GM12878 (cell line): ENCODE results near the gene CXADR. TPM values are rescaled to one million over a fixed set of nuclear protein-coding genes. Genes with fewer than 3 reads are reported as not detected.

Experiments used
- ASH2L ChIP-seq: fragments of 300-600, 200-600 bp; sonication (generic); IDR thresholded peaks from 2 replicates; pipeline ENCODE4 v1.6.1; 2017; ENCODE audit warnings: low read depth, mild to moderate bottlenecking, borderline replicate concordance
- ATF2 ChIP-seq: IDR thresholded peaks from 2 replicates; pipeline ENCODE4 v1.6.1; 2012; ENCODE audit warnings: low read length, inconsistent platforms
- BACH1 ChIP-seq: fragments of 450-650 bp; IDR thresholded peaks from 2 replicates; pipeline ENCODE4 v1.6.1; 2017; ENCODE audit warnings: mild to moderate bottlenecking, borderline replicate concordance
- BMI1 ChIP-seq: fragments of 450-650 bp; IDR thresholded peaks from 2 replicates; pipeline ENCODE4 v1.6.1; 2016; ENCODE audit warnings: mild to moderate bottlenecking, moderate library complexity, borderline replicate concordance
- CTCF ChIP-seq, 3 experiments: IDR thresholded peaks in 2 of 3; conservative IDR thresholded peaks in 1 of 3; 2 replicates each; pipeline ENCODE4 v1.5.1; 2011; ENCODE audit warnings: low read depth in 3 of 3, low read length in 3 of 3, mild to moderate bottlenecking in 3 of 3, control low read depth in 2 of 3, moderate library complexity in 2 of 3, inconsistent platforms in 1 of 3, mixed read lengths in 1 of 3; ENCODE audit not compliant: control insufficient read depth in 2 of 3, insufficient read depth in 1 of 3; ENCODE audit errors: extremely low read depth in 1 of 3
- ETV6 ChIP-seq, 2 experiments: fragments of 450-650 bp in 1 of 2; IDR thresholded peaks in 1 of 2; conservative IDR thresholded peaks in 1 of 2; 2 replicates each; pipeline ENCODE4 v1.6.1; 2014; ENCODE audit warnings: antibody characterized with exemption in 1 of 2, borderline replicate concordance in 1 of 2, low read depth in 1 of 2, mild to moderate bottlenecking in 1 of 2, moderate library complexity in 1 of 2
- FOXK2 ChIP-seq: fragments of 450-650 bp; IDR thresholded peaks from 2 replicates; pipeline ENCODE4 v1.6.1; 2017; ENCODE audit warnings: mild to moderate bottlenecking, moderate library complexity
- GATAD2B ChIP-seq: fragments of 450-650 bp; conservative IDR thresholded peaks from 2 replicates; pipeline ENCODE4 v1.6.1; 2017; ENCODE audit warnings: low read depth, mild to moderate bottlenecking, moderate library complexity
- IKZF2 ChIP-seq, 2 experiments: fragments of 450-650 bp; IDR thresholded peaks; 2 replicates each; pipeline ENCODE4 v1.6.1; 2017; ENCODE audit warnings: mild to moderate bottlenecking in 2 of 2, moderate library complexity in 2 of 2
- IRF3 ChIP-seq: fragments of 450-650 bp; IDR thresholded peaks from 2 replicates; pipeline ENCODE4 v1.6.1; 2014; ENCODE audit warnings: mild to moderate bottlenecking
- MTA2 ChIP-seq: fragments of 450-650 bp; IDR thresholded peaks from 2 replicates; pipeline ENCODE4 v1.6.1; 2016; ENCODE audit warnings: low read depth, mild to moderate bottlenecking, moderate library complexity
- NBN ChIP-seq: fragments of 450-650 bp; IDR thresholded peaks from 2 replicates; pipeline ENCODE4 v1.6.1; 2016
- NFXL1 ChIP-seq: fragments of 450-650 bp; IDR thresholded peaks from 2 replicates; pipeline ENCODE4 v1.6.1; 2017; ENCODE audit warnings: antibody characterized with exemption, mild to moderate bottlenecking, borderline replicate concordance
- NR2C2 ChIP-seq: IDR thresholded peaks from 2 replicates; pipeline ENCODE4 v1.6.1; 2011; ENCODE audit warnings: borderline replicate concordance, low read depth; ENCODE audit not compliant: control insufficient read depth, insufficient read length
- PAX5 ChIP-seq: IDR thresholded peaks from 2 replicates; pipeline ENCODE4 v1.6.1; 2011; ENCODE audit warnings: low read depth, low read length, borderline replicate concordance
- PML ChIP-seq: IDR thresholded peaks from 2 replicates; pipeline ENCODE4 v1.6.1; 2012; ENCODE audit warnings: low read length, inconsistent platforms
- PRDM15 ChIP-seq: fragments of 450-650 bp; formaldehyde crosslinking; IDR thresholded peaks from 2 replicates; pipeline ENCODE4 v1.4.0; 2020; ENCODE audit warnings: mild to moderate bottlenecking, moderate library complexity
- RAD21 ChIP-seq: IDR thresholded peaks from 2 replicates; pipeline ENCODE4 v1.6.1; 2011; ENCODE audit warnings: mild to moderate bottlenecking, low read depth, low read length, moderate library complexity; ENCODE audit not compliant: insufficient read depth
- RUNX3 ChIP-seq: IDR thresholded peaks from 2 replicates; pipeline ENCODE4 v1.6.1; 2012; ENCODE audit warnings: low read length, inconsistent platforms
- SPI1 ChIP-seq: IDR thresholded peaks from 2 replicates; pipeline ENCODE4 v1.6.1; 2011; ENCODE audit warnings: low read depth, mild to moderate bottlenecking, low read length, moderate library complexity, borderline replicate concordance; ENCODE audit not compliant: insufficient read depth
- TCF12 ChIP-seq: IDR thresholded peaks from 2 replicates; pipeline ENCODE4 v1.6.1; 2011; ENCODE audit warnings: low read depth, mild to moderate bottlenecking, low read length
- ZNF207 ChIP-seq: fragments of 450-650 bp; IDR thresholded peaks from 2 replicates; pipeline ENCODE4 v1.6.1; 2014; ENCODE audit warnings: antibody characterized with exemption, mild to moderate bottlenecking, borderline replicate concordance
- ZNF217 ChIP-seq: fragments of 450-650 bp; IDR thresholded peaks from 2 replicates; pipeline ENCODE4 v1.6.1; 2017; ENCODE audit warnings: antibody characterized with exemption, mild to moderate bottlenecking
- ZNF274 ChIP-seq: IDR thresholded peaks from one replicate; pipeline ENCODE4 v1.8.0; 2011; ENCODE audit not compliant: insufficient read length, insufficient read depth
- polyA plus RNA-seq, 11 experiments: library from polyadenylated mRNA; depleted of rRNA in 4 of 11; unstranded in 6 of 11; stranded (reverse) in 5 of 11; fragments of >200 nt; fragmentation: Nextera tagmentation in 4 of 11; fragmentation: Illumina TruSeq in 1 of 11; extraction: Ambion mirVana in 4 of 11; extraction: Trizol in 1 of 11; gene quantifications; 1 replicate in 1 of 11; 2 replicates in 10 of 11; pipeline versions ENCODE4 v1.2.1 to v1.2.3, GENCODE V29; 2011 to 2016; ENCODE audit warnings: inconsistent platforms in 2 of 11, missing spikeins in 2 of 11, low read depth in 1 of 11
- total RNA-seq, 4 experiments: library from RNA; depleted of rRNA in 3 of 4; stranded (reverse); fragments of >200 nt in 3 of 4; fragmentation: Illumina TruSeq in 1 of 4; extraction: Trizol in 1 of 4; gene quantifications; 2 replicates each; pipeline versions ENCODE4 v1.2.1 to v1.2.3, GENCODE V29; 2013 to 2021

Gene CXADR
- total and polyA plus RNA-seq, 10 of the 15 experiments (the other 5 are each of a cell fraction or from before 2014, with no cell fraction given): 0.01 to 0.64 (median 0.13) TPM

DNA sequence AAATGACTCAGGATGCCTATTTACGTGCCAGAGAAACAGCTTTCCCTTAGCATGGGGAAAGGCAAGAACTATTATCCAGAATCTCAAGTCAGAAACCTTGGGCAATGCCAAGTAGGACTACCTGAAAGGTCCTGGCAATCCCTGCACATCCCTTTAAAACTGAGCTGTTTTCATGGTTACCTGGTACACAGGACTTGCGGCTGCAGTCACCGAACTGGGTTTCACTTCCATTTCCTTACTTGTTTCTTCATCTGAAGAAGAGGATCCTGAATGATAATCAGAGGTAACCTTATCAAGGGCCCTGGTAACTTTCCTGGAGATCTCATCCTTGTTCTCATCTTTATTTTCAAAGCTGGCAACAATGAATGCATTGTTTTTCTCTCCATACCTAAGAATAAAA, 85.6 kb downstream of the CXADR start (continued):
- no peak for TF ChIP-seq PRDM15 (CRISPR knock-in tag)
- no peak for TF ChIP-seq NR2C2
- TF ChIP-seq ZNF217: no peak
- no peak for TF ChIP-seq IRF3
- TF ChIP-seq RAD21: no peak
- no peak for TF ChIP-seq ATF2
- no peak for TF ChIP-seq ZNF274
- no peak for TF ChIP-seq NBN
- TF ChIP-seq PAX5: no peak
- TF ChIP-seq BACH1: no peak
- no peak for TF ChIP-seq GATAD2B
- TF ChIP-seq CTCF (IDR thresholded peaks at IDR 0.05 in 2 of 3, conservative IDR thresholded peaks at IDR 0.05 in 1 of 3; ENCODE audit: control insufficient read depth in 2 of 3, extremely low read depth in 1 of 3, insufficient read depth in 1 of 3, low read depth in 3 of 3, low read length in 3 of 3): no peak
- TF ChIP-seq BMI1: no peak
- no peak for TF ChIP-seq TCF12
- no peak for TF ChIP-seq PML
- no peak for TF ChIP-seq FOXK2
- TF ChIP-seq ETV6 (conservative IDR thresholded peaks at IDR 0.05 in 1 of 2, IDR thresholded peaks at IDR 0.05 in 1 of 2; ENCODE audit: borderline replicate concordance in 1 of 2, low read depth in 1 of 2): no peak
- TF ChIP-seq MTA2: no peak
- no peak for TF ChIP-seq ZNF207
- TF ChIP-seq SPI1: peak; percentile 75
- TF ChIP-seq IKZF2 (IDR thresholded peaks at IDR 0.05): no peak; a peak in 1 of 4 replicates
- no peak for TF ChIP-seq ASH2L
- TF ChIP-seq RUNX3: peak; percentile 68
- TF ChIP-seq NFXL1: no peak
